Endothelial cell of umbilical vein (primary cell): ENCODE measurements around the gene SLC46A1. TPM values are rescaled to one million over a fixed set of nuclear protein-coding genes. Genes with fewer than 3 reads are reported as not detected.

ENCODE experiments used
- BruUV-seq: library from RNA; stranded (reverse); fragments of 400-500 nt; replicated peaks from 2 replicates; lab custom pipeline; 2021; lab: Mats Ljungman, UMichigan
- CTCF ChIA-PET: fragments of 300-600, 350-600 bp; sonication (Branson Sonifier 250); formaldehyde crosslinking; loops from one replicate; lab custom pipeline; 2021; ENCODE audit warnings: antibody characterized with exemption, inconsistent platforms; lab: Charles Lee
- POLR2A ChIA-PET: fragments of 300-600, 350-600 bp; sonication (Branson Sonifier 250); formaldehyde crosslinking; loops from one replicate; lab custom pipeline; 2021; ENCODE audit warnings: antibody characterized with exemption, inconsistent platforms; lab: Charles Lee
- DNase-seq: peaks from one replicate; pipeline ENCODE4 v3.0.0-alpha.2; 2011; ENCODE audit warnings: low read depth, low spot score
- FAIRE-seq: peaks from 2 replicates; lab custom pipeline; 2011; peaks lifted over from hg19 to GRCh38; lab: Jason Lieb, UNC
- H2AFZ ChIP-seq: 2 replicates; pipeline ENCODE4 v1.6.0; 2012; ENCODE audit warnings: low read depth, low read length, control low read depth, inconsistent platforms
- H3K27ac ChIP-seq: 2 replicates; pipeline ENCODE4 v1.5.1; 2011; ENCODE audit warnings: low read depth, mild to moderate bottlenecking, control low read depth, low read length, moderate library complexity; ENCODE audit not compliant: insufficient read depth
- H3K27me3 ChIP-seq, 2 experiments: 2 replicates each; pipeline versions ENCODE4 v1.6.0 to v1.6.1; 2011; ENCODE audit warnings: low read length in 2 of 2, mixed read lengths in 1 of 2; ENCODE audit not compliant: control insufficient read depth in 2 of 2, insufficient read depth in 2 of 2
- H3K36me3 ChIP-seq, 2 experiments: 2 replicates in 1 of 2; 3 replicates in 1 of 2; pipeline ENCODE4 v1.5.1; 2011; ENCODE audit warnings: low read length in 2 of 2, mild to moderate bottlenecking in 1 of 2, moderate library complexity in 1 of 2; ENCODE audit not compliant: control insufficient read depth in 2 of 2, insufficient read depth in 2 of 2; ENCODE audit errors: extremely low read depth in 1 of 2
- H3K4me1 ChIP-seq: 3 replicates; pipeline ENCODE4 v1.5.1; 2011; ENCODE audit warnings: mild to moderate bottlenecking, low read length; ENCODE audit not compliant: control insufficient read depth, insufficient read depth; ENCODE audit errors: extremely low read depth
- H3K4me2 ChIP-seq: 2 replicates; pipeline ENCODE4 v1.6.1; 2011; ENCODE audit warnings: low read length, control low read depth, mixed read lengths; ENCODE audit not compliant: insufficient read depth
- H3K4me3 ChIP-seq, 3 experiments: fragments of 200-600 bp in 1 of 3; sonication (generic), shearing (Covaris generic) in 1 of 3; replicated peaks in 1 of 3; 2 replicates each; pipeline ENCODE4 v1.5.1; 2011 to 2016; ENCODE audit warnings: control low read depth in 3 of 3, low read length in 3 of 3, mild to moderate bottlenecking in 2 of 3, inconsistent platforms in 1 of 3, low read depth in 1 of 3, moderate library complexity in 1 of 3; ENCODE audit not compliant: insufficient read depth in 1 of 3
- H3K79me2 ChIP-seq: 2 replicates; pipeline ENCODE4 v1.6.0; 2012; ENCODE audit warnings: low read length, inconsistent platforms; ENCODE audit not compliant: control insufficient read depth, insufficient read depth
- H3K9ac ChIP-seq: replicated peaks from 2 replicates; pipeline ENCODE3; 2011; ENCODE audit warnings: low read length, control low read depth; ENCODE audit not compliant: insufficient read depth; ENCODE audit errors: extremely low read depth
- H3K9me1 ChIP-seq: replicated peaks from 3 replicates; pipeline ENCODE4 v1.6.0; 2011; ENCODE audit warnings: mild to moderate bottlenecking, low read length; ENCODE audit not compliant: control insufficient read depth, insufficient read depth; ENCODE audit errors: extremely low read depth
- H3K9me3 ChIP-seq: replicated peaks from 2 replicates; pipeline ENCODE4 v1.5.1; 2012; ENCODE audit warnings: low read length, inconsistent platforms; ENCODE audit not compliant: control insufficient read depth, insufficient read depth
- H4K20me1 ChIP-seq: replicated peaks from 2 replicates; pipeline ENCODE3; 2011; ENCODE audit warnings: mild to moderate bottlenecking, low read length; ENCODE audit not compliant: control insufficient read depth, insufficient read depth; ENCODE audit errors: extremely low read depth
- JUN ChIP-seq: IDR thresholded peaks from 2 replicates; pipeline ENCODE4 v1.6.1; 2011; ENCODE audit warnings: borderline replicate concordance, low read depth; ENCODE audit not compliant: insufficient read length, insufficient read depth
- POLR2A ChIP-seq: IDR thresholded peaks from 2 replicates; pipeline ENCODE4 v1.6.1; 2012; ENCODE audit warnings: low read depth, mild to moderate bottlenecking, control low read depth, low read length
- POLR2AphosphoS5 ChIP-seq: IDR thresholded peaks from 2 replicates; pipeline ENCODE4 v1.6.1; 2012; ENCODE audit warnings: low read depth, mild to moderate bottlenecking, control low read depth, low read length, moderate library complexity; ENCODE audit not compliant: insufficient read depth
- dilution Hi-C: fragments of 300-500 bp; cut with MboI; formaldehyde crosslinking; loops from one replicate; pipeline ENCODE4 v1.15.0; 2019; ENCODE audit warnings: low sequenced_read_pairs; ENCODE audit not compliant: extremely low pct_ligation_motif_present
- intact Hi-C: fragments of 100-400 bp; cut with micrococcal nuclease; formaldehyde crosslinking; loops from one replicate; pipeline ENCODE4 v1.10.0; 2022
- polyA plus RNA-seq, 4 experiments: library from polyadenylated mRNA; depleted of rRNA in 3 of 4; stranded (reverse) in 3 of 4; unstranded in 1 of 4; fragments of >200 nt; gene quantifications; 2 replicates each; pipeline versions ENCODE4 v1.2.1 to v1.2.3, GENCODE V29; 2011 to 2012; ENCODE audit warnings: missing spikeins in 1 of 4
- total RNA-seq: library from RNA; stranded (reverse); gene quantifications from 2 replicates; pipeline ENCODE4 v1.2.3, GENCODE V29; 2021
- TF ChIP-seq, protein P1 (sequence below), 2 donors: IDR thresholded peaks; 1 replicate in 1 of 2; 2 replicates in 1 of 2; pipeline ENCODE4 v1.5.1; 2011; ENCODE audit warnings: low read length in 2 of 2, mild to moderate bottlenecking in 2 of 2, moderate library complexity in 2 of 2, control low read depth in 1 of 2, inconsistent platforms in 1 of 2, low read depth in 1 of 2; ENCODE audit not compliant: insufficient read depth in 1 of 2; ENCODE audit errors: extremely low read depth in 1 of 2

SLC46A1 gene
- total and polyA plus RNA-seq, 2 donors (not counting 3 experiments of a cell fraction or from before 2014, with no cell fraction given), result 2.6 to 4.1 TPM

DNA sequence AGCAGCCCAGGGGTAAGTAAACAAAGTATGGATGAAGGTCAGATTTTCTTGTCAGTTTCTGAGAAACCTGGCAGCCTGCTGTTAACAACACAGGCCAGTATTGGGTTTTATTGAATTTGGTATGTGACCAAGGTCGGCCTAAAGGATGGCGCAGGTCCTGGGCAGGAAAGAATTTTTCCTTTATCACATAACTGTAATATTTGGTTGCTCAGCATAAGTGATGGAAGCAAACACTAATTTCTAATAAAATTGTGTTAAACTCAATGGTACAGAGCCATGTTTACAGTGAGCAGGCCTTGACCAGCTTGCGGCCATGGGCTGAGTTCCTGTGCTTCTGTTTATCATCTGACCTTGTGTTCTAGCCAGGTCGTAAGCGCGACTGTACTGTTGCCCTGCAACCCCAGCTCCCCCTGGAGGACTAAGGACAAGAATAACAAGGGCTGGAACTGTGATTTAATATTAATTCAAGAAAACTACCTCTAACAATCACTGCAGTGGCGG, 59.2 kb downstream of the SLC46A1 start:
- Histone ChIP-seq H3K36me3 (peaks cover 25 to 41% of the 10 kb centered on the region in 2 experiments), H3K27me3 (no peaks in the 10 kb centered on the region), H3K4me2 (peak overlapping the region; percentile 39), H3K4me1 (peaks cover 32% of the 10 kb centered on the region), H3K9me1 (no peaks in the 10 kb centered on the region), H3K9ac (peak overlapping the region; percentile 60), H2AFZ (no peak overlapping the region), H3K9me3 (no peaks in the 10 kb centered on the region), H3K79me2 (no peaks in the 10 kb centered on the region), H3K4me3 (no peak overlapping the region), H3K27ac (peak overlapping the region; percentile 88), H4K20me1 (no peaks in the 10 kb centered on the region)
- dilution Hi-C loops (no loop called here), intact Hi-C loops (loop anchor here (1.0 to 2.0 kb wide), 6 partner anchors 10 to 541 kb away; partner anchors contain the start of genes LYRM9 and TMEM97)
- TF ChIP-seq, protein P1, sequence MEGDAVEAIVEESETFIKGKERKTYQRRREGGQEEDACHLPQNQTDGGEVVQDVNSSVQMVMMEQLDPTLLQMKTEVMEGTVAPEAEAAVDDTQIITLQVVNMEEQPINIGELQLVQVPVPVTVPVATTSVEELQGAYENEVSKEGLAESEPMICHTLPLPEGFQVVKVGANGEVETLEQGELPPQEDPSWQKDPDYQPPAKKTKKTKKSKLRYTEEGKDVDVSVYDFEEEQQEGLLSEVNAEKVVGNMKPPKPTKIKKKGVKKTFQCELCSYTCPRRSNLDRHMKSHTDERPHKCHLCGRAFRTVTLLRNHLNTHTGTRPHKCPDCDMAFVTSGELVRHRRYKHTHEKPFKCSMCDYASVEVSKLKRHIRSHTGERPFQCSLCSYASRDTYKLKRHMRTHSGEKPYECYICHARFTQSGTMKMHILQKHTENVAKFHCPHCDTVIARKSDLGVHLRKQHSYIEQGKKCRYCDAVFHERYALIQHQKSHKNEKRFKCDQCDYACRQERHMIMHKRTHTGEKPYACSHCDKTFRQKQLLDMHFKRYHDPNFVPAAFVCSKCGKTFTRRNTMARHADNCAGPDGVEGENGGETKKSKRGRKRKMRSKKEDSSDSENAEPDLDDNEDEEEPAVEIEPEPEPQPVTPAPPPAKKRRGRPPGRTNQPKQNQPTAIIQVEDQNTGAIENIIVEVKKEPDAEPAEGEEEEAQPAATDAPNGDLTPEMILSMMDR (IDR thresholded peaks at IDR 0.05; ENCODE audit: extremely low read depth in 1 of 2, insufficient read depth in 1 of 2, low read depth in 1 of 2, low read length in 2 of 2), result peak; percentile 59 to 61
- no peak for TF ChIP-seq JUN
- ChIA-PET POLR2A (interaction anchor here (1.3 to 3.3 kb wide), 3 partner anchors 10 to 24 kb away, joined by 4 to 34 read pairs (median 13); partner anchors contain the start of genes IFT20, POLDIP2, SARM1 and TNFAIP1), CTCF (interaction anchor here (0.6 to 3.9 kb wide), 12 partner anchors 9 to 587 kb away, joined by 3 to 31 read pairs (median 6); partner anchors contain the start of genes IFT20, LYRM9, POLDIP2 and TNFAIP1)
- FAIRE-seq (no peak), DNase-seq (peak; percentile 90)
- BruUV-seq, result no TSS peak

DNA sequence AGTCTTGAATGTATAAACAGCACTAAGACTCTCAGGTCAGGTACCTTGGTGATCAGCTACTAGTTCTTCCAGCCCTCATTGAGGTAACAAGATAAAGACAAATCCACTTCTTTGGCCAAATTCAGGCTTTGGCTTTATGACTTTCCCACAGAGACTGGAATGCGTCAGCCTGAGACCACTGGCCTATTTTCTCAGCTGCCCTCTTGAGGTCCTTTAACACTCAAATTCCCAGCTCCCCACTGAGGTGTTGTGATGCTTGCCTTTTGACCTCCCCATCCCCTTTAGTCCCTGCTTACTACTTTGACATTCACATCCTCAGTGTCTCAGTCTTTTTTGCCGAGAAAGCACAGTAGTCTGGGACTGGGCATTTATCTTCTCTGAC, 59.8 kb downstream of the SLC46A1 start:
- peaks cover 25 to 45% of the 10 kb centered on the region in 2 experiments for H3K36me3 ChIP-seq
- no peaks in the 10 kb centered on the region for H3K9me1 ChIP-seq
- BruUV-seq, result TSS peak; percentile 12
- peak overlapping the region; percentile 60 for H3K9ac ChIP-seq
- no peaks in the 10 kb centered on the region for H3K9me3 ChIP-seq
- intact Hi-C loops, result loop anchor here (2.0 kb wide), 1 partner anchor 71 kb away; no protein-coding TSS in a partner anchor
- H3K4me1 ChIP-seq, result peaks cover 32% of the 10 kb centered on the region
- peak overlapping the region; percentile 88 for H3K27ac ChIP-seq
- no peak overlapping the region for H2AFZ ChIP-seq
- H3K27me3 ChIP-seq, result no peaks in the 10 kb centered on the region
- ChIA-PET POLR2A (interaction anchor here (1.3 to 3.3 kb wide), 4 partner anchors 10 to 25 kb away, joined by 3 to 34 read pairs (median 8); partner anchors contain the start of genes IFT20, POLDIP2, SARM1 and TNFAIP1), CTCF (interaction anchor here (1.2 to 3.9 kb wide), 8 partner anchors 8 to 586 kb away, joined by 3 to 31 read pairs (median 12); partner anchors contain the start of genes IFT20, POLDIP2, TNFAIP1 and VTN)
- H3K4me2 ChIP-seq, result peak overlapping the region; percentile 39
- FAIRE-seq (no peak), DNase-seq (peak; percentile 32)
- H3K79me2 ChIP-seq, result no peaks in the 10 kb centered on the region
- dilution Hi-C loops, result no loop called here
- TF ChIP-seq JUN (no peak), POLR2AphosphoS5 (no peak), POLR2A (no peak)
- no peak overlapping the region for H3K4me3 ChIP-seq
- no peaks in the 10 kb centered on the region for H4K20me1 ChIP-seq
